Measurements from ENCODE around the gene SLC16A13.

GRCh38 chr17:7014995-7015958 is 20.5 kb upstream of the SLC16A13 start:
- TF ChIP-seq CTCF (IDR thresholded peaks at IDR 0.05), result no peak
- peak; percentile 59 for TF ChIP-seq POLR2A (IDR thresholded peaks at IDR 0.05)

All from uterus (tissue), 2 donors.